ENCODE measurements around the gene LGALS3.

DNA sequence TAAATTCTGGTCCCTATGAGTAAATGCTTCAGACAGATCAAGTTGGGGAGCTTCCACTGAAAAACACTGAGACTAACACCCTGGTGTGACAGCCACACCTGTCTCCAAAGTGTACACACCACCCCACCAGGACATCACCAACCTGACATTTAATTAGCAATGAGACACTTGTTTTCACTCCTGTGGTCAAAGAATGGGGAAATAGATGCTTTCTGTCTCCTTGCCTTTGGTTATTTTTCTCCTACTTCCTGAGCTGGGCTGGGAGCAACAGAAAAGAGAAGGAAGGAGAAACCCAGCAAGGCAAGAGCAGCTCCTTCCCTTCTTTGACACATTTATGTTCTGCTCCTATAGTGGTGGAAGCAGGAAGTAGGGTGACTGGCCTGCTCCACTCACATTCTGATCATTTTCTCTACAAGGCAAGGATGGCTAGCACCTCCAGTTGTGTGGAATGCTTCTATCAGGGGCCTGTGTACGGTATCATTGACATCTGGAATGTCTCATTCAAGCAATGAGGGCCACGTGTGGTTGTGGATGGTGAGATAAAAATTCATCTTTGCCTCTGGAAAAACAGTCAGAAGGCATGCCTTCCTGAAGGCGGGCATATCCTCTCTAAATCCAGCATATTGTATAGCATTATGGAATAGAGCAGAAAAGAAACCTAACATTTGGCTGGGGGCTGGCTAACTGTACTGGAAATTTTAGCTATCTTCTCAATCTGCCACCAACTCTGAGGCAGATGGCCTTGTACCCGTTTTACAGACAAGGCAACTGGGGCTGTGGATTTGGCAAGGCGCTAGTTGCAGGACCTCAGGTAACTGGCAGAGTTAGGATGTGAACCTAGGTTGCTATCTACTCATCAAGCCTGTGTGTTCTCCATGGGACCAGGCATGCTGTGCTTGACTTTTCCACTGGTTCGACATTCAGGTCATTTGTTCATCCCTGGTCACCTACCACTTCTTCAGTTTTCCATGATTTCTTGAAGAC is 24.8 kb upstream of the LGALS3 start:
- no peak for TF ChIP-seq ZFX (IDR thresholded peaks at IDR 0.05)
- TF ChIP-seq, protein P1, sequence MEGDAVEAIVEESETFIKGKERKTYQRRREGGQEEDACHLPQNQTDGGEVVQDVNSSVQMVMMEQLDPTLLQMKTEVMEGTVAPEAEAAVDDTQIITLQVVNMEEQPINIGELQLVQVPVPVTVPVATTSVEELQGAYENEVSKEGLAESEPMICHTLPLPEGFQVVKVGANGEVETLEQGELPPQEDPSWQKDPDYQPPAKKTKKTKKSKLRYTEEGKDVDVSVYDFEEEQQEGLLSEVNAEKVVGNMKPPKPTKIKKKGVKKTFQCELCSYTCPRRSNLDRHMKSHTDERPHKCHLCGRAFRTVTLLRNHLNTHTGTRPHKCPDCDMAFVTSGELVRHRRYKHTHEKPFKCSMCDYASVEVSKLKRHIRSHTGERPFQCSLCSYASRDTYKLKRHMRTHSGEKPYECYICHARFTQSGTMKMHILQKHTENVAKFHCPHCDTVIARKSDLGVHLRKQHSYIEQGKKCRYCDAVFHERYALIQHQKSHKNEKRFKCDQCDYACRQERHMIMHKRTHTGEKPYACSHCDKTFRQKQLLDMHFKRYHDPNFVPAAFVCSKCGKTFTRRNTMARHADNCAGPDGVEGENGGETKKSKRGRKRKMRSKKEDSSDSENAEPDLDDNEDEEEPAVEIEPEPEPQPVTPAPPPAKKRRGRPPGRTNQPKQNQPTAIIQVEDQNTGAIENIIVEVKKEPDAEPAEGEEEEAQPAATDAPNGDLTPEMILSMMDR (conservative IDR thresholded peaks at IDR 0.05) = no peak
